HG03159 (cell line): ENCODE data around the gene ADARB2.

Source experiments
- ATAC-seq: cut with Tn5 transposase; IDR thresholded peaks from one replicate; pipeline ENCODE4 v1.9.1; 2021; ENCODE audit warnings: mild to moderate bottlenecking, moderate library complexity; ENCODE audit not compliant: unreplicated experiment

Gene ADARB2

GRCh38 chr10:1532636-1533035, 204.7 kb downstream of the ADARB2 start:
- no peak for ATAC-seq

- no peak for ATAC-seq
These were observed 205.3 kb downstream of the ADARB2 start for GRCh38 chr10:1531883-1532597.

- ATAC-seq, result no peak
These were observed 206.3 kb downstream of the ADARB2 start for GRCh38 chr10:1530871-1531517.

- ATAC-seq, result no peak
These were observed 207.4 kb downstream of the ADARB2 start for GRCh38 chr10:1529806-1530413.

GRCh38 chr10:1527951-1528350, 209.4 kb downstream of the ADARB2 start:
- no peak for ATAC-seq

GRCh38 chr10:1526436-1527055, 210.8 kb downstream of the ADARB2 start:
- peak; percentile 87 for ATAC-seq

GRCh38 chr10:1525354-1526162, 211.8 kb downstream of the ADARB2 start:
- ATAC-seq, result no peak

- ATAC-seq, result no peak
These were observed 212.8 kb downstream of the ADARB2 start for GRCh38 chr10:1524540-1524939.

- no peak for ATAC-seq
These were observed 214.1 kb downstream of the ADARB2 start for GRCh38 chr10:1523221-1523620.

GRCh38 chr10:1522237-1522636, 215.1 kb downstream of the ADARB2 start:
- ATAC-seq, result no peak

- ATAC-seq, result no peak
These were observed 215.6 kb downstream of the ADARB2 start for GRCh38 chr10:1521741-1522140.

GRCh38 chr10:1520909-1521565, 216.3 kb downstream of the ADARB2 start:
- no peak for ATAC-seq

- no peak for ATAC-seq
These were observed 217.9 kb downstream of the ADARB2 start for GRCh38 chr10:1519391-1519790.

- ATAC-seq, result no peak
These were observed 219.6 kb downstream of the ADARB2 start for GRCh38 chr10:1517684-1518083.

GRCh38 chr10:1516492-1517165, 220.7 kb downstream of the ADARB2 start:
- no peak for ATAC-seq

GRCh38 chr10:1515780-1516491, 221.4 kb downstream of the ADARB2 start:
- ATAC-seq, result no peak

GRCh38 chr10:1515121-1515779, 222.1 kb downstream of the ADARB2 start:
- ATAC-seq, result no peak

GRCh38 chr10:1514681-1515080, 222.6 kb downstream of the ADARB2 start:
- no peak for ATAC-seq

- no peak for ATAC-seq
These were observed 224.1 kb downstream of the ADARB2 start for GRCh38 chr10:1513221-1513620.
